CD14-positive monocyte (primary cell): ENCODE data around the gene ANAPC10. TPM values are rescaled to one million over a fixed set of nuclear protein-coding genes. Genes with fewer than 3 reads are reported as not detected.

Experiments
- DNase-seq, 3 donors: peaks; one replicate each; pipeline ENCODE4 v3.0.0-alpha.2; 2011 to 2022
- H2AFZ ChIP-seq: 2 replicates; pipeline ENCODE4 v1.6.0; 2012; ENCODE audit warnings: mild to moderate bottlenecking, low read depth, low read length, inconsistent platforms; ENCODE audit not compliant: insufficient read depth, poor library complexity, severe bottlenecking
- H3K27ac ChIP-seq, 2 donors: 1 replicate in 1 of 2; 2 replicates in 1 of 2; pipeline ENCODE4 v1.5.1; 2012 to 2013; ENCODE audit warnings: low read length in 2 of 2, control low read depth in 1 of 2, inconsistent platforms in 1 of 2, low read depth in 1 of 2, mild to moderate bottlenecking in 1 of 2
- H3K27me3 ChIP-seq, 2 donors: one replicate each; pipeline versions ENCODE4 v1.6.0 to v1.6.1; 2011 to 2013; ENCODE audit warnings: low read length in 2 of 2; ENCODE audit not compliant: control insufficient read depth in 2 of 2, insufficient read depth in 2 of 2
- H3K36me3 ChIP-seq, 2 donors: replicated peaks in 1 of 2; 1 replicate in 1 of 2; 2 replicates in 1 of 2; pipeline versions ENCODE4 v1.5.1 to v1.6.1; 2012 to 2013; ENCODE audit warnings: low read length in 2 of 2, control low read depth in 1 of 2, inconsistent platforms in 1 of 2, mild to moderate bottlenecking in 1 of 2; ENCODE audit not compliant: insufficient read depth in 2 of 2, control insufficient read depth in 1 of 2
- H3K4me1 ChIP-seq, 2 donors: 1 replicate in 1 of 2; 2 replicates in 1 of 2; pipeline versions ENCODE4 v1.5.1 to v1.6.1; 2012 to 2013; ENCODE audit warnings: low read length in 2 of 2, control low read depth in 1 of 2, inconsistent platforms in 1 of 2, mild to moderate bottlenecking in 1 of 2, moderate library complexity in 1 of 2; ENCODE audit not compliant: insufficient read depth in 2 of 2, control insufficient read depth in 1 of 2
- H3K4me2 ChIP-seq: replicated peaks from 2 replicates; pipeline ENCODE3; 2012; ENCODE audit warnings: low read length, moderate library complexity, mild to moderate bottlenecking; ENCODE audit not compliant: poor library complexity, severe bottlenecking; ENCODE audit errors: extremely low read depth
- H3K4me3 ChIP-seq, 3 experiments: fragments of 200-600 bp in 1 of 3; sonication (generic) in 1 of 3; replicated peaks in 1 of 3; 1 replicate in 2 of 3; 2 replicates in 1 of 3; pipeline ENCODE4 v1.5.1; 2011 to 2013; ENCODE audit warnings: low read length in 3 of 3, mild to moderate bottlenecking in 3 of 3, control low read depth in 2 of 3, low read depth in 2 of 3, inconsistent platforms in 1 of 3, moderate library complexity in 1 of 3
- H3K79me2 ChIP-seq: 2 replicates; pipeline ENCODE4 v1.6.0; 2012; ENCODE audit warnings: mild to moderate bottlenecking, control low read depth, inconsistent platforms, low read length, moderate library complexity; ENCODE audit not compliant: insufficient read depth
- H3K9ac ChIP-seq: 2 replicates; pipeline ENCODE4 v1.6.0; 2017; ENCODE audit warnings: low read length, mild to moderate bottlenecking; ENCODE audit not compliant: insufficient read depth, poor library complexity, severe bottlenecking
- H3K9me3 ChIP-seq, 2 donors: replicated peaks in 1 of 2; 1 replicate in 1 of 2; 2 replicates in 1 of 2; pipeline versions ENCODE4 v1.5.1 to v1.6.1; 2012 to 2013; ENCODE audit warnings: low read length in 2 of 2, control low read depth in 1 of 2; ENCODE audit not compliant: control insufficient read depth in 1 of 2, insufficient read depth in 1 of 2
- H4K20me1 ChIP-seq: 2 replicates; pipeline ENCODE4 v1.6.0; 2012; ENCODE audit warnings: mild to moderate bottlenecking, low read length, control low read depth, moderate library complexity; ENCODE audit not compliant: insufficient read depth
- H3K27ac Mint-ChIP-seq, 7 donors: one replicate each; pipeline ENCODE4 v1.8.0; 2020; ENCODE audit warnings: mild to moderate bottlenecking in 7 of 7, mixed read lengths in 7 of 7, moderate library complexity in 6 of 7, inconsistent platforms in 2 of 7
- H3K27me3 Mint-ChIP-seq, 3 donors: one replicate each; pipeline ENCODE4 v1.8.0; 2021 to 2022; ENCODE audit warnings: low read depth in 3 of 3, mild to moderate bottlenecking in 3 of 3, mixed read lengths in 3 of 3, moderate library complexity in 3 of 3, inconsistent platforms in 1 of 3
- H3K36me3 Mint-ChIP-seq, 2 donors: one replicate each; pipeline ENCODE4 v1.8.0; 2020; ENCODE audit warnings: mixed read lengths in 2 of 2, inconsistent platforms in 1 of 2, mild to moderate bottlenecking in 1 of 2
- H3K4me1 Mint-ChIP-seq: one replicate; pipeline ENCODE4 v1.8.0; 2020; ENCODE audit warnings: mild to moderate bottlenecking, mixed read lengths
- H3K4me3 Mint-ChIP-seq, 2 donors: one replicate each; pipeline ENCODE4 v1.8.0; 2020; ENCODE audit warnings: mild to moderate bottlenecking in 2 of 2, mixed read lengths in 2 of 2, moderate library complexity in 1 of 2
- H3K9me3 Mint-ChIP-seq, 7 donors: one replicate each; pipeline ENCODE4 v1.8.0; 2020 to 2022; ENCODE audit warnings: mixed read lengths in 7 of 7, mild to moderate bottlenecking in 6 of 7, moderate library complexity in 6 of 7, inconsistent platforms in 2 of 7
- CTCF ChIP-seq: fragments of 200-600 bp; IDR thresholded peaks from one replicate; pipeline ENCODE4 v1.8.0; 2022; ENCODE audit warnings: antibody characterized with exemption, mild to moderate bottlenecking
- WGBS: methylation state at CpG from one replicate; pipeline ENCODE4 v1.1.5; 2013; ENCODE audit warnings: missing lambda C conversion rate; ENCODE audit not compliant: insufficient coverage; 5-methylcytosine and 5-hydroxymethylcytosine counted together
- intact Hi-C, 2 donors: fragments of 100-400 bp; cut with micrococcal nuclease; formaldehyde crosslinking; loops; one replicate each; pipeline versions ENCODE4 v1.15.0 to v1.15.1; 2023
- polyA plus RNA-seq, 3 donors: library from polyadenylated mRNA; depleted of rRNA in 1 of 3; unstranded in 2 of 3; stranded (reverse) in 1 of 3; fragments of 300-500 nt in 2 of 3; fragments of >200 nt in 1 of 3; fragmentation: Illumina TruSeq in 2 of 3; gene quantifications; 1 replicate in 2 of 3; 2 replicates in 1 of 3; pipeline ENCODE4 v1.2.3, GENCODE V29; 2012 to 2021

The ANAPC10 gene
- polyA plus RNA-seq, 3 donors, result 11.1 to 25.4 (median 21.3) TPM

- no peak for TF ChIP-seq CTCF
- intact Hi-C loops, result no loop called here
- Histone ChIP-seq H3K36me3 (no peaks in the 10 kb centered on the region), H3K4me3 (no peak overlapping the region), H3K9me3 (no peaks in the 10 kb centered on the region), H3K4me1 (no peaks in the 10 kb centered on the region), H3K27ac (no peak overlapping the region), H3K79me2 (no peaks in the 10 kb centered on the region), H4K20me1 (no peaks in the 10 kb centered on the region), H3K27me3 (no peaks in the 10 kb centered on the region), H3K9ac (no peak overlapping the region), H2AFZ (no peak overlapping the region), H3K4me2 (no peak overlapping the region)
- no peak for DNase-seq
- no peaks in the 10 kb centered on the region for H3K36me3 Mint-ChIP-seq
- H3K4me3 Mint-ChIP-seq, result no peak overlapping the region
- no CpG with 5 or more reads among the region's 2 CpGs for WGBS
- H3K4me1 Mint-ChIP-seq, result no peaks in the 10 kb centered on the region
- H3K9me3 Mint-ChIP-seq, result peaks cover 0 to 9% (median 4%) of the 10 kb centered on the region in 7 donors
- H3K27ac Mint-ChIP-seq, result no peak overlapping the region
- no peaks in the 10 kb centered on the region for H3K27me3 Mint-ChIP-seq
These were observed 122.3 kb downstream of the ANAPC10 start for GRCh38 chr4:144975718-144976117.

- Histone ChIP-seq H2AFZ (no peak overlapping the region), H3K27me3 (no peaks in the 10 kb centered on the region), H4K20me1 (no peaks in the 10 kb centered on the region), H3K9me3 (no peaks in the 10 kb centered on the region), H3K27ac (no peak overlapping the region), H3K4me2 (no peak overlapping the region), H3K4me1 (no peaks in the 10 kb centered on the region), H3K9ac (no peak overlapping the region), H3K4me3 (no peak overlapping the region), H3K79me2 (no peaks in the 10 kb centered on the region), H3K36me3 (no peaks in the 10 kb centered on the region)
- Mint-ChIP-seq H3K36me3 (no peaks in the 10 kb centered on the region), H3K9me3 (peaks cover 0 to 2% (median 0%) of the 10 kb centered on the region in 7 donors), H3K4me1 (no peaks in the 10 kb centered on the region), H3K27me3 (no peaks in the 10 kb centered on the region), H3K27ac (no peak overlapping the region), H3K4me3 (no peak overlapping the region)
- WGBS, result no CpG with 5 or more reads among the region's 1 CpG
- no peak for TF ChIP-seq CTCF
- intact Hi-C loops, result no loop called here
- no peak for DNase-seq
These were observed 127.4 kb downstream of the ANAPC10 start for GRCh38 chr4:144970597-144970996.
